H1 (cell line): ENCODE measurements around the gene MBLAC1. TPM values are rescaled to one million over a fixed set of nuclear protein-coding genes. Genes with fewer than 3 reads are reported as not detected.

Experiments used
- CTCF ChIA-PET: fragments of 300-600 bp; sonication (Branson Sonifier 250); formaldehyde crosslinking; loops from one replicate; lab custom pipeline; 2021; ENCODE audit not compliant: partially characterized antibody; lab: Charles Lee
- POLR2A ChIA-PET: fragments of 300-600 bp; sonication (Branson Sonifier 250); formaldehyde crosslinking; loops from one replicate; lab custom pipeline; 2021; ENCODE audit warnings: inconsistent platforms; ENCODE audit not compliant: partially characterized antibody; lab: Charles Lee
- DNase-seq, 2 experiments: peaks; one replicate each; pipeline versions ENCODE4 v3.0.0 to v3.0.0-alpha.2; 2010 to 2022; ENCODE audit warnings: low spot score in 2 of 2, low read depth in 1 of 2, mixed read lengths in 1 of 2
- FAIRE-seq: peaks from 2 replicates; lab custom pipeline; 2011; peaks lifted over from hg19 to GRCh38; lab: Jason Lieb, UNC
- H2AFZ ChIP-seq: 2 replicates; pipeline ENCODE4 v1.8.1; 2012; ENCODE audit warnings: low read length, inconsistent platforms
- H2AK5ac ChIP-seq: 2 replicates; pipeline ENCODE4 v1.6.1; 2013; ENCODE audit warnings: low read depth, low read length
- H2BK120ac ChIP-seq: replicated peaks from 2 replicates; pipeline ENCODE3; 2013; ENCODE audit warnings: low read depth, low read length, inconsistent platforms
- H2BK12ac ChIP-seq: 2 replicates; pipeline ENCODE4 v1.6.1; 2013; ENCODE audit warnings: low read depth, low read length
- H2BK15ac ChIP-seq: 2 replicates; pipeline ENCODE4 v1.6.1; 2013; ENCODE audit warnings: low read length
- H2BK20ac ChIP-seq: 2 replicates; pipeline ENCODE4 v1.6.1; 2013; ENCODE audit warnings: low read length
- H2BK5ac ChIP-seq: 2 replicates; pipeline ENCODE4 v1.6.1; 2013; ENCODE audit warnings: low read depth, low read length
- H3K14ac ChIP-seq: 2 replicates; pipeline ENCODE4 v1.6.1; 2013; ENCODE audit warnings: inconsistent platforms; ENCODE audit not compliant: insufficient read length
- H3K18ac ChIP-seq: 2 replicates; pipeline ENCODE4 v1.6.1; 2013; ENCODE audit warnings: low read length; ENCODE audit errors: extremely low read depth
- H3K23ac ChIP-seq: 2 replicates; pipeline ENCODE4 v1.6.1; 2013; ENCODE audit warnings: inconsistent platforms; ENCODE audit not compliant: insufficient read length
- H3K23me2 ChIP-seq: 2 replicates; pipeline ENCODE4 v1.6.1; 2013; ENCODE audit warnings: low read depth, low read length
- H3K27ac ChIP-seq: 2 replicates; pipeline ENCODE4 v1.6.1; 2011; ENCODE audit warnings: low read depth, low read length, inconsistent platforms
- H3K27me3 ChIP-seq, 4 experiments: replicated peaks in 1 of 4; 1 replicate in 1 of 4; 2 replicates in 3 of 4; pipeline versions ENCODE4 v1.6.1 to v1.8.1; 2011 to 2013; ENCODE audit warnings: low read length in 3 of 4, mild to moderate bottlenecking in 3 of 4, inconsistent platforms in 2 of 4, mixed read lengths in 2 of 4, moderate library complexity in 1 of 4; ENCODE audit not compliant: control insufficient read depth in 3 of 4, insufficient read depth in 3 of 4; ENCODE audit errors: extremely low read depth in 1 of 4
- H3K36me3 ChIP-seq, 4 experiments: 2 replicates each; pipeline versions ENCODE4 v1.6.1 to v1.8.1; 2011 to 2013; ENCODE audit warnings: mild to moderate bottlenecking in 4 of 4, low read length in 3 of 4, moderate library complexity in 2 of 4, control low read depth in 1 of 4, inconsistent platforms in 1 of 4; ENCODE audit not compliant: insufficient read depth in 4 of 4, control insufficient read depth in 2 of 4
- H3K4ac ChIP-seq: replicated peaks from 2 replicates; pipeline ENCODE3; 2013; ENCODE audit warnings: low read length, low read depth, mixed read lengths, inconsistent platforms; ENCODE audit not compliant: insufficient read length
- H3K4me1 ChIP-seq, 4 experiments: replicated peaks in 1 of 4; 1 replicate in 1 of 4; 2 replicates in 3 of 4; pipeline versions ENCODE4 v1.6.1 to v1.8.1; 2011 to 2013; ENCODE audit warnings: low read length in 3 of 4, inconsistent platforms in 2 of 4, mixed read lengths in 1 of 4; ENCODE audit not compliant: insufficient read depth in 4 of 4, control insufficient read depth in 3 of 4
- H3K4me2 ChIP-seq, 2 experiments: 2 replicates each; pipeline versions ENCODE4 v1.6.1 to v1.8.1; 2011 to 2013; ENCODE audit warnings: low read depth in 2 of 2, low read length in 2 of 2, control low read depth in 1 of 2, inconsistent platforms in 1 of 2, mild to moderate bottlenecking in 1 of 2; ENCODE audit not compliant: insufficient read depth in 1 of 2
- H3K4me3 ChIP-seq, 4 experiments: fragments of 200-600, 300-600 bp in 1 of 4; sonication (generic), shearing (Covaris generic), sonication (Bioruptor Twin) in 1 of 4; 2 replicates each; pipeline versions ENCODE4 v1.5.1 to v1.8.1; 2011 to 2016; ENCODE audit warnings: low read length in 4 of 4, low read depth in 3 of 4, control low read depth in 2 of 4, inconsistent platforms in 2 of 4, mild to moderate bottlenecking in 2 of 4, mixed read lengths in 1 of 4, moderate library complexity in 1 of 4; ENCODE audit not compliant: insufficient read depth in 2 of 4; ENCODE audit errors: extremely low read depth in 1 of 4
- H3K56ac ChIP-seq: replicated peaks from 2 replicates; pipeline ENCODE3; 2013; ENCODE audit warnings: low read depth, mild to moderate bottlenecking, mixed read lengths, low read length, inconsistent platforms; ENCODE audit not compliant: insufficient read length
- H3K79me1 ChIP-seq: 2 replicates; pipeline ENCODE4 v1.6.1; 2013; ENCODE audit warnings: low read depth, low read length, control low read depth
- H3K79me2 ChIP-seq, 2 experiments: 2 replicates each; pipeline versions ENCODE4 v1.6.1 to v1.8.1; 2012 to 2013; ENCODE audit warnings: low read length in 2 of 2, mild to moderate bottlenecking in 2 of 2, inconsistent platforms in 1 of 2; ENCODE audit not compliant: insufficient read depth in 2 of 2, control insufficient read depth in 1 of 2
- H3K9ac ChIP-seq, 4 experiments: replicated peaks in 1 of 4; 1 replicate in 1 of 4; 2 replicates in 3 of 4; pipeline versions ENCODE4 v1.6.1 to v1.8.1; 2011 to 2013; ENCODE audit warnings: low read depth in 3 of 4, low read length in 3 of 4, control low read depth in 2 of 4, mild to moderate bottlenecking in 2 of 4, moderate library complexity in 2 of 4, inconsistent platforms in 1 of 4; ENCODE audit errors: extremely low read depth in 1 of 4
- H3K9me3 ChIP-seq, 2 experiments: 2 replicates each; pipeline versions ENCODE4 v1.6.1 to v1.8.1; 2012 to 2013; ENCODE audit warnings: mild to moderate bottlenecking in 2 of 2, moderate library complexity in 2 of 2, control low read depth in 1 of 2, inconsistent platforms in 1 of 2, low read depth in 1 of 2, low read length in 1 of 2, mixed read lengths in 1 of 2; ENCODE audit not compliant: insufficient read depth in 2 of 2
- H4K20me1 ChIP-seq, 2 experiments: replicated peaks in 1 of 2; 2 replicates each; pipeline versions ENCODE3 to v1.8.1; 2011 to 2013; ENCODE audit warnings: inconsistent platforms in 2 of 2, low read length in 2 of 2, mild to moderate bottlenecking in 1 of 2; ENCODE audit not compliant: insufficient read depth in 2 of 2, control insufficient read depth in 1 of 2
- H4K5ac ChIP-seq: 2 replicates; pipeline ENCODE4 v1.6.1; 2013; ENCODE audit warnings: low read length, low read depth, mixed read lengths, inconsistent platforms; ENCODE audit not compliant: insufficient read length
- H4K8ac ChIP-seq: 2 replicates; pipeline ENCODE4 v1.8.0; 2013; ENCODE audit warnings: mild to moderate bottlenecking, moderate library complexity, low read length, inconsistent platforms; ENCODE audit not compliant: insufficient read depth; ENCODE audit errors: extremely low read depth
- H4K91ac ChIP-seq: replicated peaks from 2 replicates; pipeline ENCODE3; 2013; ENCODE audit warnings: low read length, mixed read lengths, inconsistent platforms; ENCODE audit not compliant: insufficient read length
- CBX8 ChIP-seq: fragments of 300-800, 300-1000 bp; sonication (generic); IDR thresholded peaks from 2 replicates; pipeline ENCODE4 v1.7.1; 2016; ENCODE audit warnings: low read depth, low read length, borderline replicate concordance
- CHD1 ChIP-seq: IDR thresholded peaks from 2 replicates; pipeline ENCODE4 v1.6.1; 2012; ENCODE audit warnings: low read depth, low read length, improper control_type of control experiment
- CREB1 ChIP-seq: IDR thresholded peaks from 2 replicates; pipeline ENCODE4 v1.6.1; 2012; ENCODE audit warnings: inconsistent platforms
- GTF2F1 ChIP-seq: IDR thresholded peaks from 2 replicates; pipeline ENCODE4 v1.6.1; 2012; ENCODE audit warnings: low read depth, low read length, improper control_type of control experiment, borderline replicate concordance
- HDAC2 ChIP-seq, 2 experiments: fragments of 300-600 bp in 1 of 2; sonication (generic) in 1 of 2; IDR thresholded peaks; 2 replicates each; pipeline ENCODE4 v1.6.1; 2011 to 2012; ENCODE audit warnings: low read depth in 2 of 2, low read length in 2 of 2, mild to moderate bottlenecking in 2 of 2, moderate library complexity in 2 of 2, borderline replicate concordance in 1 of 2, inconsistent platforms in 1 of 2
- HDAC6 ChIP-seq: IDR thresholded peaks from one replicate; pipeline ENCODE4 v1.7.1; 2012; ENCODE audit warnings: low read depth, mild to moderate bottlenecking, inconsistent platforms, low read length, moderate library complexity
- JUND ChIP-seq: IDR thresholded peaks from 2 replicates; pipeline ENCODE4 v1.6.1; 2011; ENCODE audit warnings: mild to moderate bottlenecking, improper control_type of control experiment, low read length
- KDM5A ChIP-seq: fragments of 200-600 bp; IDR thresholded peaks from 2 replicates; pipeline ENCODE4 v1.7.1; 2012; ENCODE audit warnings: mild to moderate bottlenecking, low read length, inconsistent platforms, mixed read lengths
- PHF8 ChIP-seq: fragments of 200-600 bp; sonication (generic); conservative IDR thresholded peaks from 2 replicates; pipeline ENCODE4 v1.7.1; 2012; ENCODE audit warnings: low read depth, mild to moderate bottlenecking, inconsistent platforms, low read length, moderate library complexity
- RFX5 ChIP-seq: IDR thresholded peaks from 2 replicates; pipeline ENCODE4 v1.6.1; 2011; ENCODE audit warnings: low read depth, low read length, improper control_type of control experiment, borderline replicate concordance
- RXRA ChIP-seq: IDR thresholded peaks from 2 replicates; pipeline ENCODE4 v1.6.1; 2011; ENCODE audit warnings: low read depth, mild to moderate bottlenecking, low read length, moderate library complexity; ENCODE audit not compliant: insufficient read depth
- SRF ChIP-seq: IDR thresholded peaks from 2 replicates; pipeline ENCODE4 v1.6.1; 2011; ENCODE audit warnings: mild to moderate bottlenecking, low read depth, low read length, moderate library complexity
- TAF1 ChIP-seq: IDR thresholded peaks from 2 replicates; pipeline ENCODE4 v1.6.1; 2011; ENCODE audit warnings: mild to moderate bottlenecking, low read depth, low read length
- WGBS, 2 experiments: shearing (Covaris generic) in 1 of 2; methylation state at CpG; one replicate each; pipeline versions ENCODE4 v1.1.6 to v1.1.7; 2013 to 2015; ENCODE audit warnings: low lambda C conversion rate in 2 of 2, mixed read lengths in 2 of 2, inconsistent platforms in 1 of 2, low coverage in 1 of 2, missing lambda C conversion rate in 1 of 2; ENCODE audit not compliant: insufficient replicate concordance in 2 of 2, insufficient coverage in 1 of 2, insufficient read length in 1 of 2; ENCODE audit errors: extremely low coverage in 1 of 2, missing lambda C conversion rate in 1 of 2; 5-methylcytosine and 5-hydroxymethylcytosine counted together
- polyA plus RNA-seq, 7 experiments: library from polyadenylated mRNA; depleted of rRNA in 3 of 7; stranded (reverse) in 5 of 7; unstranded in 2 of 7; fragments of >200 nt in 5 of 7; fragments of 200-250 nt in 2 of 7; gene quantifications; 1 replicate in 5 of 7; 2 replicates in 1 of 7; 4 replicates in 1 of 7; pipeline versions ENCODE4 v1.2.1 to v1.2.3, GENCODE V29; 2011 to 2013; ENCODE audit warnings: missing spikeins in 2 of 7, mixed read lengths in 2 of 7
- total RNA-seq: library from RNA; stranded (reverse); fragmentation: NEBNext Ultra II Directional; extraction: Animal tissue kit (Norgen Biotek cat#: 25700); gene quantifications from 2 replicates; pipeline ENCODE4 v1.2.1, GENCODE V29; 2021
- TF ChIP-seq, protein P1 (sequence below): IDR thresholded peaks from 2 replicates; pipeline ENCODE4 v1.6.1; 2012; ENCODE audit warnings: inconsistent platforms

MBLAC1 gene
- total and polyA plus RNA-seq, 2 of the 8 experiments (the other 6 are each of a cell fraction or from before 2014, with no cell fraction given), result 1.00 to 1.7 TPM

DNA sequence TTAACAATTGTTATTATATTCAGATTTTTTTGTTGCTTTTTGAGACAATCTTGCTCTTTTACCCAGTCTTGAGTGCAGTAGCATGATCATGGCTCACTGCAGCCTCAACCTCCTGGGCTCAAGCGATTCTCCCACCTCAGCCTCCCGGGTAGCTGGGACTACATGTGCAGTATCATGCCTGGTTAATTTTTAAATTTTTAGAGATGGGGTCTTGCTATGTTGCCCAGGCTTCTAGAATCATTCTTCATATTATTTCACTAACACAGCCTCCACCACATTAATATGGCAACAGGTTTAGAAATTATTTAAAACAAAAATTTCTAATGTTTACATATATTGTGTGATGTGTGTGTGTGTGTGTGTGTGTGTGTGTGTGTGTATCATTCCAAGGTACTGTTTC lies 20.5 kb downstream of the MBLAC1 start:
- no peak overlapping the region for H3K23ac ChIP-seq
- peaks cover 3% of the 10 kb centered on the region for H3K23me2 ChIP-seq
- whole genome bisulfite sequencing, 2 experiments, result 96% methylated on average over 2 of the region's 2 CpGs; no CpG with 5 or more reads in 1 of the 2 experiments
- no peak overlapping the region for H2AFZ ChIP-seq
- H4K8ac ChIP-seq, result no peak overlapping the region
- no peak overlapping the region for H2BK15ac ChIP-seq
- no peak overlapping the region for H2BK5ac ChIP-seq
- H2AK5ac ChIP-seq, result no peak overlapping the region
- no peaks in the 10 kb centered on the region for H3K9me3 ChIP-seq
- H3K27me3 ChIP-seq, result no peaks in the 10 kb centered on the region
- no peak overlapping the region for H3K9ac ChIP-seq
- H3K36me3 ChIP-seq, result peaks cover 0 to 3% (median 1%) of the 10 kb centered on the region in 4 experiments; a peak in 3 of 8 replicates
- H3K4me1 ChIP-seq, result peaks cover 0 to 4% (median under 1%) of the 10 kb centered on the region in 4 experiments; a peak in 2 of 7 replicates
- H3K79me1 ChIP-seq, result no peaks in the 10 kb centered on the region; the same call in 1 of the 2 replicates
- H3K4me3 ChIP-seq, result no peak overlapping the region
- H2BK20ac ChIP-seq, result no peak overlapping the region
- H2BK12ac ChIP-seq, result no peak overlapping the region
- no peak overlapping the region for H4K5ac ChIP-seq
- H3K56ac ChIP-seq, result no peak overlapping the region
- FAIRE-seq (no peak), DNase-seq (no peak)
- H3K18ac ChIP-seq, result no peak overlapping the region
- no peak overlapping the region for H3K27ac ChIP-seq
- no peak overlapping the region for H4K91ac ChIP-seq
- POLR2A ChIA-PET, result interaction anchor here (0.7 to 2.2 kb wide), 8 partner anchors 9 to 65 kb away, joined by 3 to 17 read pairs (median 5); partner anchors contain the start of genes AP4M1, MBLAC1 and MCM7
- H3K4me2 ChIP-seq, result no peak overlapping the region
- no peak overlapping the region for H2BK120ac ChIP-seq
- no peak overlapping the region for H3K4ac ChIP-seq
- CTCF ChIA-PET, result interaction anchor here (0.6 to 10.2 kb wide), 5 partner anchors 15 to 228 kb away, joined by 3 to 108 read pairs (median 5); no protein-coding TSS in a partner anchor
- peaks cover 0 to 1% of the 10 kb centered on the region in 2 experiments for H4K20me1 ChIP-seq
- peaks cover 0 to 12% of the 10 kb centered on the region in 2 experiments; a peak in 2 of 4 replicates for H3K79me2 ChIP-seq
- H3K14ac ChIP-seq, result no peak overlapping the region
- TF ChIP-seq TAF1 (no peak), SRF (no peak), HDAC2 (IDR thresholded peaks at IDR 0.05; ENCODE audit: borderline replicate concordance in 1 of 2, low read depth in 2 of 2, low read length in 2 of 2) (no peak), PHF8 (no peak), GTF2F1 (no peak), KDM5A (no peak), HDAC6 (no peak), RXRA (no peak), CBX8 (no peak), CREB1 (no peak), CHD1 (no peak), JUND (no peak), RFX5 (no peak)
- TF ChIP-seq, protein P1, sequence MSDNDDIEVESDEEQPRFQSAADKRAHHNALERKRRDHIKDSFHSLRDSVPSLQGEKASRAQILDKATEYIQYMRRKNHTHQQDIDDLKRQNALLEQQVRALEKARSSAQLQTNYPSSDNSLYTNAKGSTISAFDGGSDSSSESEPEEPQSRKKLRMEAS, result no peak
